Peyer's patch (tissue), 4 donors: ENCODE measurements around the gene PIGL. TPM values are rescaled to one million over a fixed set of nuclear protein-coding genes. Genes with fewer than 3 reads are reported as not detected.
A peak's percentile ranks its signal among the peaks of the same experiment; 100 is the strongest.

ENCODE experiments used
- DNase-seq, 3 donors: peaks; one replicate each; pipeline ENCODE4 v3.0.0-alpha.2; 2017 to 2019
- H3K27ac ChIP-seq, 4 donors: fragments of 200-600 bp; sonication (generic); one replicate each; pipeline ENCODE4 v1.5.1; 2016 to 2019
- H3K27me3 ChIP-seq, 2 donors: fragments of 200-600 bp; sonication (generic); one replicate each; pipeline ENCODE4 v1.5.1; 2019
- H3K36me3 ChIP-seq, 3 donors: fragments of 200-600 bp; sonication (generic); one replicate each; pipeline ENCODE4 v1.5.1; 2016 to 2019
- H3K4me1 ChIP-seq, 4 donors: fragments of 200-600 bp; sonication (generic); one replicate each; pipeline ENCODE4 v1.5.1; 2016 to 2019
- H3K4me3 ChIP-seq, 4 donors: fragments of 200-600 bp; sonication (generic); 1 replicate in 3 of 4; 2 replicates in 1 of 4; pipeline ENCODE4 v1.5.1; 2016 to 2019; ENCODE audit warnings: mild to moderate bottlenecking in 1 of 4
- H3K9me3 ChIP-seq, 4 donors: fragments of 200-600 bp; sonication (generic); one replicate each; pipeline ENCODE4 v1.5.1; 2016 to 2019; ENCODE audit warnings: mild to moderate bottlenecking in 1 of 4
- CTCF ChIP-seq, 6 experiments: fragments of 450-650 bp in 4 of 6; fragments of 200-600 bp in 2 of 6; sonication (generic) in 1 of 6; IDR thresholded peaks; one replicate each; pipeline ENCODE4 v1.5.1; 2017 to 2019; ENCODE audit warnings: antibody characterized with exemption in 6 of 6, mild to moderate bottlenecking in 3 of 6, moderate library complexity in 1 of 6
- POLR2A ChIP-seq, 2 donors: fragments of 450-650 bp; IDR thresholded peaks; one replicate each; pipeline ENCODE4 v1.5.1; 2017; ENCODE audit warnings: antibody characterized with exemption in 2 of 2, mild to moderate bottlenecking in 2 of 2, moderate library complexity in 2 of 2
- total RNA-seq, 4 donors: library from RNA; depleted of rRNA; stranded (reverse); fragments of >200 nt; gene quantifications; one replicate each; pipeline ENCODE4 v1.1.0, GENCODE V29; 2016

The PIGL gene
- total RNA-seq, 4 donors from 2014 or later, result 77.1 to 491 (median 144) TPM

GRCh38 chr17:16343569-16343968 is 126.6 kb downstream of the PIGL start:
- Histone ChIP-seq H3K4me1 (no peaks in the 10 kb centered on the region), H3K27ac (no peak overlapping the region), H3K4me3 (no peak overlapping the region), H3K27me3 (no peaks in the 10 kb centered on the region), H3K36me3 (peaks cover 0 to 39% (median 0%) of the 10 kb centered on the region in 3 donors), H3K9me3 (no peaks in the 10 kb centered on the region)
- TF ChIP-seq POLR2A (IDR thresholded peaks at IDR 0.05) (no peak), CTCF (IDR thresholded peaks at IDR 0.05) (no peak)
- no peak for DNase-seq

DNA sequence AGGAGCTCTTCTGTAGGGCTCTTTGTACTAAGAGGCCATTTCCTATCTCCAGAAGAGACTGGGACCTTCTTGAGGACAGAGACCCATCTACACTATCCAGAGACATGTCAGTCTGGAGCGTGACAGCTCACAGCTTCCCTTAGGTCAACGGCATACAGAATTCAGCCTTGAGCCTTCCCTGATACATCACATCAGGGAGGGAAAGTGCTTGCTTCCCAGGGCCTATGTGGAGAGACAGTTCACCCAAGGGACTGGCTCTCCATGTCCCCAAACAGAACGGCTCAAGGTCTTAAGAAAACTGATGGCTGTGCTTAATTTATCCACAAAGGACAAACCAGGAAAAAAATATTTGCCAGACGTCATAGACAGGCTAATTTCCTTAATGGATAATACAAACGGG is 128.6 kb downstream of the PIGL start:
- Histone ChIP-seq H3K4me1 (no peaks in the 10 kb centered on the region), H3K9me3 (no peaks in the 10 kb centered on the region), H3K27ac (no peak overlapping the region), H3K36me3 (peaks cover 0 to 53% (median 0%) of the 10 kb centered on the region in 3 donors), H3K27me3 (no peaks in the 10 kb centered on the region), H3K4me3 (no peak overlapping the region)
- no peak for TF ChIP-seq CTCF (IDR thresholded peaks at IDR 0.05)
- TF ChIP-seq POLR2A (IDR thresholded peaks at IDR 0.05), result no peak
- no peak for DNase-seq

- no peak for DNase-seq
- H3K27me3 ChIP-seq, result no peaks in the 10 kb centered on the region
- no peaks in the 10 kb centered on the region for H3K4me1 ChIP-seq
- H3K9me3 ChIP-seq, result no peaks in the 10 kb centered on the region
- H3K27ac ChIP-seq, result no peak overlapping the region
- no peak overlapping the region for H3K4me3 ChIP-seq
- H3K36me3 ChIP-seq, result peaks cover 0 to 53% (median 0%) of the 10 kb centered on the region in 3 donors
- TF ChIP-seq POLR2A (IDR thresholded peaks at IDR 0.05) (no peak), CTCF (IDR thresholded peaks at IDR 0.05) (no peak)
Measured at GRCh38 chr17:16346721-16347271, 129.8 kb downstream of the PIGL start.

GRCh38 chr17:16348586-16348985 is 131.6 kb downstream of the PIGL start:
- TF ChIP-seq POLR2A (IDR thresholded peaks at IDR 0.05) (no peak), CTCF (IDR thresholded peaks at IDR 0.05) (no peak)
- Histone ChIP-seq H3K9me3 (no peaks in the 10 kb centered on the region), H3K27ac (no peak overlapping the region), H3K36me3 (peaks cover 0 to 44% (median 0%) of the 10 kb centered on the region in 3 donors), H3K27me3 (no peaks in the 10 kb centered on the region), H3K4me1 (peaks cover 0 to 5% (median 3%) of the 10 kb centered on the region in 4 donors), H3K4me3 (no peak overlapping the region)
- no peak for DNase-seq

GRCh38 chr17:16349431-16349830 is 132.4 kb downstream of the PIGL start:
- Histone ChIP-seq H3K27ac (no peak overlapping the region), H3K36me3 (peaks cover 0 to 36% (median 0%) of the 10 kb centered on the region in 3 donors), H3K4me3 (no peak overlapping the region), H3K27me3 (no peaks in the 10 kb centered on the region), H3K9me3 (no peaks in the 10 kb centered on the region), H3K4me1 (peaks cover 0 to 5% (median 4%) of the 10 kb centered on the region in 4 donors)
- no peak for TF ChIP-seq POLR2A (IDR thresholded peaks at IDR 0.05)
- DNase-seq, result no peak

GRCh38 chr17:16351831-16352230 is 134.8 kb downstream of the PIGL start:
- H3K36me3 ChIP-seq, result peaks cover 0 to 28% (median 0%) of the 10 kb centered on the region in 3 donors
- no peaks in the 10 kb centered on the region for H3K27me3 ChIP-seq
- no peaks in the 10 kb centered on the region for H3K9me3 ChIP-seq
- peak overlapping the region in 1 of 4 donors; percentile 77 for H3K27ac ChIP-seq
- peaks cover 0 to 5% (median 4%) of the 10 kb centered on the region in 4 donors for H3K4me1 ChIP-seq
- H3K4me3 ChIP-seq, result peak overlapping the region; percentile 65 to 96 (median 75)
- DNase-seq, result no peak
- no peak for TF ChIP-seq POLR2A (IDR thresholded peaks at IDR 0.05)
- TF ChIP-seq CTCF (IDR thresholded peaks at IDR 0.05), result no peak
